ENCODE results near the gene IFNG.

The IFNG gene

GRCh38 chr12:68111995-68112394 lies 47.5 kb downstream of the IFNG start:
- no peak for DNase-seq

- DNase-seq = no peak
These were observed 49.9 kb downstream of the IFNG start for GRCh38 chr12:68109444-68110217.

- no peak for DNase-seq
These were observed 50.5 kb downstream of the IFNG start for GRCh38 chr12:68109001-68109400.

- DNase-seq = no peak
These were observed 52.9 kb downstream of the IFNG start for GRCh38 chr12:68106660-68107059.

- DNase-seq = no peak
These were observed 53.4 kb downstream of the IFNG start for GRCh38 chr12:68106160-68106559.
